Astrocyte (in vitro differentiated cells and primary cell): ENCODE results near the gene CFAP45.

ENCODE experiments used
- EZH2 ChIP-seq: IDR thresholded peaks from 2 replicates; pipeline ENCODE4 v1.6.1; 2012; ENCODE audit warnings: mild to moderate bottlenecking, low read length, inconsistent platforms; ENCODE audit not compliant: insufficient read depth
- TF ChIP-seq, protein P1 (sequence below): IDR thresholded peaks from 2 replicates; pipeline ENCODE4 v1.5.1; 2011; ENCODE audit warnings: low read depth, mild to moderate bottlenecking, inconsistent platforms, low read length, moderate library complexity; ENCODE audit not compliant: insufficient read depth

GRCh38 chr1:159880430-159880829, 19.5 kb downstream of the CFAP45 start:
- TF ChIP-seq, protein P1, sequence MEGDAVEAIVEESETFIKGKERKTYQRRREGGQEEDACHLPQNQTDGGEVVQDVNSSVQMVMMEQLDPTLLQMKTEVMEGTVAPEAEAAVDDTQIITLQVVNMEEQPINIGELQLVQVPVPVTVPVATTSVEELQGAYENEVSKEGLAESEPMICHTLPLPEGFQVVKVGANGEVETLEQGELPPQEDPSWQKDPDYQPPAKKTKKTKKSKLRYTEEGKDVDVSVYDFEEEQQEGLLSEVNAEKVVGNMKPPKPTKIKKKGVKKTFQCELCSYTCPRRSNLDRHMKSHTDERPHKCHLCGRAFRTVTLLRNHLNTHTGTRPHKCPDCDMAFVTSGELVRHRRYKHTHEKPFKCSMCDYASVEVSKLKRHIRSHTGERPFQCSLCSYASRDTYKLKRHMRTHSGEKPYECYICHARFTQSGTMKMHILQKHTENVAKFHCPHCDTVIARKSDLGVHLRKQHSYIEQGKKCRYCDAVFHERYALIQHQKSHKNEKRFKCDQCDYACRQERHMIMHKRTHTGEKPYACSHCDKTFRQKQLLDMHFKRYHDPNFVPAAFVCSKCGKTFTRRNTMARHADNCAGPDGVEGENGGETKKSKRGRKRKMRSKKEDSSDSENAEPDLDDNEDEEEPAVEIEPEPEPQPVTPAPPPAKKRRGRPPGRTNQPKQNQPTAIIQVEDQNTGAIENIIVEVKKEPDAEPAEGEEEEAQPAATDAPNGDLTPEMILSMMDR = no peak
- TF ChIP-seq EZH2 = no peak
